Progenitor cell of endocrine pancreas (in vitro differentiated cells): ENCODE data around the gene TPCN1. TPM values are rescaled to one million over a fixed set of nuclear protein-coding genes. Genes with fewer than 3 reads are reported as not detected.
A peak's percentile ranks its signal among the peaks of the same experiment; 100 is the strongest.

Source experiments
- DNase-seq: peaks from one replicate; pipeline ENCODE4 v3.0.0; 2021; ENCODE audit warnings: low spot score; ENCODE audit not compliant: unreplicated experiment
- H3K27ac Mint-ChIP-seq: 2 replicates; pipeline ENCODE4 v1.8.0; 2021; ENCODE audit warnings: mild to moderate bottlenecking, moderate library complexity, mixed read lengths
- H3K27me3 Mint-ChIP-seq: 2 replicates; pipeline ENCODE4 v1.8.0; 2021; ENCODE audit warnings: mixed read lengths
- H3K36me3 Mint-ChIP-seq: 2 replicates; pipeline ENCODE4 v1.8.0; 2022; ENCODE audit warnings: mixed read lengths; ENCODE audit not compliant: insufficient read depth
- H3K4me1 Mint-ChIP-seq: 2 replicates; pipeline ENCODE4 v1.8.0; 2021; ENCODE audit warnings: low read depth, mixed read lengths
- H3K4me3 Mint-ChIP-seq: 2 replicates; pipeline ENCODE4 v1.8.0; 2021; ENCODE audit warnings: low read depth, mild to moderate bottlenecking, moderate library complexity, mixed read lengths
- H3K9me3 Mint-ChIP-seq: 2 replicates; pipeline ENCODE4 v1.8.0; 2021; ENCODE audit warnings: low read depth, mixed read lengths
- total RNA-seq: library from RNA; stranded (reverse); gene quantifications from 2 replicates; pipeline ENCODE4 v1.2.1, GENCODE V29; 2021
- TF ChIP-seq, protein P1 (sequence below): fragments of 200-600 bp; sonication (generic); IDR thresholded peaks from one replicate; pipeline ENCODE4 v1.5.0; 2021; ENCODE audit warnings: antibody characterized with exemption, mild to moderate bottlenecking; ENCODE audit not compliant: unreplicated experiment

TPCN1 gene
- total RNA-seq, 1 donor from 2014 or later, result 34.1 TPM

DNA sequence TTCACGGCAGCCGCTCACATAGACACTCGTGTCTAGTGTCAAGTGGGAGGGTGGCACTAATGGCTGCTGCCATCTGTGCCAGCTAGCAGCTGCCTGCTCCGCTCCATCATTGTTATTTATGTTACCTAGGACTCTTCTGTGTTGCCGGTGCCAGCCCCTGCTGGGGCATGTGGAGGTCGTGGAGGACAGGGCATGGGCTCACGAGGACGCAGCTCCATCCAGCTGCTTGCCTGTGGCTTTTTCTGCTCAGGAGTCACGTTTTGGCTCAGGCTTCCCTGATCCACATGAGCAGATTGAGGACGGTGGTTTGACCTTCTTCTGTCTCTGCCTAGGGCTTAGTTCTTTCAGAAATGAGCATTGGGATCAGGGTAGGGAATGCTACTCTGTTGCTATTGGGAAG, 31.2 kb downstream of the TPCN1 start:
- Mint-ChIP-seq H3K9me3 (peaks cover 10% of the 10 kb centered on the region), H3K36me3 (peaks cover 5% of the 10 kb centered on the region), H3K4me1 (peaks cover 14% of the 10 kb centered on the region), H3K4me3 (no peak overlapping the region), H3K27me3 (no peaks in the 10 kb centered on the region), H3K27ac (no peak overlapping the region)
- DNase-seq, result no peak
- TF ChIP-seq, protein P1, sequence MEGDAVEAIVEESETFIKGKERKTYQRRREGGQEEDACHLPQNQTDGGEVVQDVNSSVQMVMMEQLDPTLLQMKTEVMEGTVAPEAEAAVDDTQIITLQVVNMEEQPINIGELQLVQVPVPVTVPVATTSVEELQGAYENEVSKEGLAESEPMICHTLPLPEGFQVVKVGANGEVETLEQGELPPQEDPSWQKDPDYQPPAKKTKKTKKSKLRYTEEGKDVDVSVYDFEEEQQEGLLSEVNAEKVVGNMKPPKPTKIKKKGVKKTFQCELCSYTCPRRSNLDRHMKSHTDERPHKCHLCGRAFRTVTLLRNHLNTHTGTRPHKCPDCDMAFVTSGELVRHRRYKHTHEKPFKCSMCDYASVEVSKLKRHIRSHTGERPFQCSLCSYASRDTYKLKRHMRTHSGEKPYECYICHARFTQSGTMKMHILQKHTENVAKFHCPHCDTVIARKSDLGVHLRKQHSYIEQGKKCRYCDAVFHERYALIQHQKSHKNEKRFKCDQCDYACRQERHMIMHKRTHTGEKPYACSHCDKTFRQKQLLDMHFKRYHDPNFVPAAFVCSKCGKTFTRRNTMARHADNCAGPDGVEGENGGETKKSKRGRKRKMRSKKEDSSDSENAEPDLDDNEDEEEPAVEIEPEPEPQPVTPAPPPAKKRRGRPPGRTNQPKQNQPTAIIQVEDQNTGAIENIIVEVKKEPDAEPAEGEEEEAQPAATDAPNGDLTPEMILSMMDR, result no peak

DNA sequence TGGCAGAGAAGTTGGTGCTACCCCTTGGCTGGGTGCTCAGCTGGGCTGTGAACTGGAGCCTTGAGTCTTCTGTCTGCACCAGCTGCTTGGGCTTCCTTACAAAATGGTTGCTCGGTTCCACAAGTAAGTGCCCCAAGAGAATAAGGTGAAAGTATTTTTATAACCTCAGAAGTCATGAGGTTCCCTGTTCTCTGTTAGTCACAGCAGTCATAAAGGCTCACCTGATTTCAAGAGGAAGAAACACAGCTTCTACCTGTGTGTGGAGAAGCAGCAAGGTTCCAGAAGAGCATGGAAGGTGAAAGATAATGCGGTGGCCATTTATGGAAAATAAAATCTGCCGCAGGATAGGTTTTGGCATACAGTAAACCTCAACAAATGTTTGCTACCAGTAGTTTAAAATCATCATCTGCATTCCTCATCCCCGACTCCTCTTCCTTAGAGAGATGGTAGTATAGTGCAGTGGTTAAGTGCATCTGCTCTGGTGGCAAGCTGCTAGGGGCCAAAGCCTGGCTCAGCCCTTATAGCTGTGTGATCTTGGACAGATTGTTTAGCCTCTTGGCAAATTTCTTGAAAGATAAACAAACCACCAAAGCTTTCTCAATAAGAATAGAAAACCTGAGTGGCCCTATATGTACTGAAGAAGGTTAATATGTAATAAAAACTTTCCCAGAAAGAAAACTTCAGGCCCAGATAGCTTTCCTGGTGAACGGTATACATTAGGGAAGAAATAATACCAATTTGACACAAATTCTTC, 32.4 kb downstream of the TPCN1 start:
- Mint-ChIP-seq H3K4me3 (no peak overlapping the region), H3K36me3 (peaks cover 5% of the 10 kb centered on the region), H3K27ac (no peak overlapping the region), H3K9me3 (peaks cover 10% of the 10 kb centered on the region), H3K27me3 (no peaks in the 10 kb centered on the region), H3K4me1 (peaks cover 2% of the 10 kb centered on the region)
- TF ChIP-seq, protein P1, result no peak
- DNase-seq, result no peak

DNA sequence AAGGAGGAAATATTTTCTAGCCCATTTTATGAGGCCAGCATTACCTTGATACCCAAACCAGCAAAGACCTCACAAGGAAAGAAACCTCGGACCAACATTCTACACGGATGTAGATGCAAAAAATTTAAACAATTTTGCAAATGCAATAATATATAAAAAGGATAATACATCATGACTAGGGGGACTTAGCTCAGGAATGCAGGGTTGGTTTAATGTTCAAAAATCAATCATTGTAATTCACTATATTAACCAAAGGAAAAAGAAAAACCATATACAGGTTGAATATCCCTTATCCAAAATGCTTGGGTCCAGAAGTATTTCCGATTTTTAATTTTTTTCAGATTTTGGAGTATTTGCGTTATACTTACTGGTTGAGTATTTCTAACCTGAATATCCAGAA, 33.0 kb downstream of the TPCN1 start:
- H3K36me3 Mint-ChIP-seq, result peaks cover 5% of the 10 kb centered on the region
- no peaks in the 10 kb centered on the region for H3K27me3 Mint-ChIP-seq
- H3K4me3 Mint-ChIP-seq, result no peak overlapping the region
- TF ChIP-seq, protein P1, result no peak
- peaks cover 10% of the 10 kb centered on the region for H3K9me3 Mint-ChIP-seq
- H3K27ac Mint-ChIP-seq, result no peak overlapping the region
- peaks cover 3% of the 10 kb centered on the region for H3K4me1 Mint-ChIP-seq
- DNase-seq, result no peak

DNA sequence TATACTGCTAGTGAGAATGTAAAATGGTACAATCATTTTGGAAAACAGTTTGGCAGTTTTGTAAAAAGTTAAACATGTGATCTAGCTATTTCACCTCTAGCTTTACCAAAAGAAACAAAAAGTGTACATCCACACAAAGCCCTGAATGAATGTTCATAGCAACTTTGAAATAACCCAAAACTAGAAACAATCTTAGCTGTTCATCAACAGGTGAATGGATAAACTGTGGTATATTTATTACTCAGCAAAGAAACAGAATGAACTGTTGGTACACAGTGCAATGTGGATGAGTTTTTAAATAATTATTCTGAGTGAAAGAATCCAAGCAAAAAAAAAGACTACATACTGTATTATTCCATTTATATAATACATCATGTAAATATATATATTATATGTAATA, 36.3 kb downstream of the TPCN1 start:
- Mint-ChIP-seq H3K27ac (no peak overlapping the region), H3K9me3 (peaks cover 10% of the 10 kb centered on the region), H3K4me1 (peaks cover 16% of the 10 kb centered on the region), H3K4me3 (no peak overlapping the region), H3K36me3 (peaks cover 5% of the 10 kb centered on the region), H3K27me3 (no peaks in the 10 kb centered on the region)
- TF ChIP-seq, protein P1, result no peak
- no peak for DNase-seq

DNA sequence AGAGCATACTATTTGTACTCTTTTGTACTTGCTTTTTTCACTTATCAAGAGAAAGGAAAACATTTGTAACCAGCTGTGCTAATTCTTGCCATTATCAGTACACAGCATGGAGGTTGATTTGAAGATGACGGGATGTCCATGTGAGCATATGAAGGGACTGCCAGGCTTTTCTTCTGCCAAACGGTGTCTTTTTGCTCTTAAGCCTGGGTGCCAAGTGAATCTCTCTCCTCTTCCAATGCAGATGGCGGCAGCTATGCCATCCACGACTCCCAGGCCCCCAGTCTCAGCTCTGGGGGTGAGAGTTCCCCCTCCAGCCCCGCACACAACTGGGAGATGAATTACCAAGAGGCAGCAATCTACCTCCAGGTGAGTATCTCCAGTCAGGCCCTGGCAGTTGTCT, 38.9 kb downstream of the TPCN1 start:
- TF ChIP-seq, protein P1, result no peak
- no peak for DNase-seq
- H3K4me1 Mint-ChIP-seq, result peaks cover 16% of the 10 kb centered on the region
- H3K27me3 Mint-ChIP-seq, result no peaks in the 10 kb centered on the region
- H3K4me3 Mint-ChIP-seq, result no peak overlapping the region
- no peaks in the 10 kb centered on the region for H3K9me3 Mint-ChIP-seq
- peak overlapping the region; percentile 90 for H3K27ac Mint-ChIP-seq
- H3K36me3 Mint-ChIP-seq, result peaks cover 1% of the 10 kb centered on the region
